Heart right ventricle (tissue), 16 donors: ENCODE data around the gene ADCK2. TPM values are rescaled to one million over a fixed set of nuclear protein-coding genes. Genes with fewer than 3 reads are reported as not detected.

ENCODE experiments used
- ATAC-seq, 8 donors: fragments of 200-7000 bp; cut with Tn5 transposase; one replicate each; pipeline ENCODE4 v1.9.1; 2020; ENCODE audit warnings: mild to moderate bottlenecking in 8 of 8, moderate library complexity in 8 of 8, moderate number of reproducible peaks in 1 of 8
- DNase-seq, 2 donors: peaks; one replicate each; pipeline ENCODE4 v3.0.0-alpha.2; 2020
- H3K27ac ChIP-seq, 10 donors: fragments of 200-600 bp; sonication (generic) in 2 of 10; one replicate each; pipeline versions ENCODE4 v1.5.0 to v1.8.0; 2020 to 2022; ENCODE audit warnings: mild to moderate bottlenecking in 3 of 10
- H3K27me3 ChIP-seq, 7 donors: fragments of 200-600 bp; one replicate each; pipeline ENCODE4 v1.8.0; 2021 to 2022; ENCODE audit warnings: mild to moderate bottlenecking in 2 of 7
- H3K36me3 ChIP-seq, 9 donors: fragments of 200-600 bp; sonication (generic) in 1 of 9; one replicate each; pipeline versions ENCODE4 v1.5.0 to v1.8.0; 2020 to 2022; ENCODE audit warnings: mild to moderate bottlenecking in 2 of 9
- H3K4me1 ChIP-seq, 9 donors: fragments of 200-600 bp; sonication (generic) in 1 of 9; one replicate each; pipeline versions ENCODE4 v1.5.0 to v1.8.0; 2020 to 2022; ENCODE audit warnings: mild to moderate bottlenecking in 4 of 9
- H3K4me3 ChIP-seq, 10 donors: fragments of 200-600 bp; sonication (generic) in 2 of 10; one replicate each; pipeline versions ENCODE4 v1.5.0 to v1.8.0; 2020 to 2022; ENCODE audit warnings: mild to moderate bottlenecking in 7 of 10, moderate library complexity in 2 of 10
- H3K9me3 ChIP-seq, 11 donors: fragments of 200-600 bp in 10 of 11; sonication (generic) in 2 of 11; one replicate each; pipeline versions ENCODE4 v1.5.0 to v1.8.0; 2013 to 2022; ENCODE audit warnings: mild to moderate bottlenecking in 2 of 11, control low read depth in 1 of 11, moderate library complexity in 1 of 11
- CTCF ChIP-seq, 9 donors: fragments of 200-600 bp; sonication (generic) in 2 of 9; IDR thresholded peaks; one replicate each; pipeline versions ENCODE4 v1.5.0 to v1.8.0; 2021 to 2022; ENCODE audit warnings: antibody characterized with exemption in 9 of 9, mild to moderate bottlenecking in 5 of 9, moderate library complexity in 1 of 9
- WGBS, 2 donors: extraction: QIAGEN DNeasy Blood & Tissue Kit; methylation state at CpG; one replicate each; pipeline ENCODE4 v1.1.7; 2013; ENCODE audit warnings: inconsistent platforms in 1 of 2; 5-methylcytosine and 5-hydroxymethylcytosine counted together
- intact Hi-C, 10 donors: fragments of 100-400 bp; cut with DNase I; formaldehyde crosslinking; loops; one replicate each; pipeline versions ENCODE4 v1.11.1 to v1.14.2; 2022
- polyA plus RNA-seq, 2 donors: library from polyadenylated mRNA; stranded (reverse); fragments of 200-250 nt; gene quantifications; one replicate each; pipeline ENCODE4 v1.2.3, GENCODE V29; 2013
- total RNA-seq, 10 donors: library from RNA; stranded (reverse); fragmentation: NEBNext Ultra II Directional in 3 of 10; extraction: Animal tissue kit (Norgen Biotek cat#: 25700) in 3 of 10; gene quantifications; one replicate each; pipeline versions ENCODE4 v1.2.1 to v1.2.4, GENCODE V29; 2021 to 2023
- donor health status: Arrhythmogenic right ventricular cardiomyopathy.
- donor health status: ischemic (EF 13 %, LVEDD 7.1; RV severe dilation, severe dysfunction).
- donor health status: healthy with polysubstance abuse.
- donor health status: DM: no; HTN: yes; CAD: no.
- donor health status: DM: no; HTN: no; CAD: no.
- donor health status: ischemic (EF 25% LVEDD 6.9; RV normal size, moderate dysfunction).
- donor health status: ischemic (EF 25% LVEDD 5.7; RV mildly dilated, moderate dysfunction).
- donor health status: healthy.
- donor health status: DM: yes; HTN: yes; CAD: no.
- donor health status: Ischemic cardiomyopathy.
- donor health status: ischemic (EF 35%, LVEDD 5.7; RV mildly dilated, moderate dysfunction).
- donor health status: nonischemic (EF 11% LVEDD 7.7; RV severe dilation, severe dysfunction).
- donor health status: DM: yes; HTN: yes; CAD: no.
- donor health status: PGD.
- donor health status: ischemic (EF 29% LVEDD 5.4; RV normal size, mild dysfunction).
- donor health status: nonischemic (EF 23%, LVEDD 6.1; RV moderate dilation, normal function).

ADCK2 gene
- total and polyA plus RNA-seq, 12 donors, result 5.6 to 11.4 (median 8.2) TPM

DNA sequence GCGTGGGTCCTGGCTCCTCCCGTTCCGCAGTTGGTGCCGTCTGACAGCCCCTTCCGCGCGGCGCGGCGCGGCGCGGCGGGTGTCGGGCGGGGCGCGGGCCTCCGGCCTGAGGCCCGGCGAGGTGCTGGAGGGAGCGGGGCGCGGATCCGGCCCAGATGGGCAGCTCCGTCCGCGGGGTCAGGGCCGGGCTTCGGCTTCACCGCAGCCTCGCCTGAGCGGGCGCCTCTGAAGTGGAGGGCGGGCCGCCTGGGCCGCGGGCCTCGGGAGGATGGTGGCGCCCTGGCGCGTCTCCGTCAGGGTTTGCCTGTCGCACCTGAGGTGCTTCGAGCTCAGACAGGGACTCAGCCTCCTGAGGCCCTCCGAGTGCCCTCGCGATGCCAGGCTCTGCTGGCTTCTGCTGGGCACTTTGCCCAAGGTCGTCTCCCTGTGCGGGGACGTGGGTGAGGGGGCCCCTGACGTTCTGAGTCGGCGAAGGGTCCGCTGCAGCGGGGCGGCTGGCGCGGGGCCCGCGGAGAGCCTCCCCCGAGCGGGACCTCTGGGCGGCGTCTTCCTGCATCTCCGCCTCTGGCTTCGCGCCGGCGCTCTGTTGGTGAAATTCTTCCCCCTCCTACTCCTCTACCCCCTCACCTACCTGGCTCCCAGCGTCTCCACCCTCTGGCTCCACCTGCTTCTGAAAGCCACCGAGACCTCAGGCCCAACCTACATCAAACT, 473 bp downstream of the ADCK2 start:
- 0% methylated on average over 68 to 72 of the region's 72 CpGs for WGBS, 2 donors
- Histone ChIP-seq H3K4me1 (peaks cover 0 to 35% (median 33%) of the 10 kb centered on the region in 9 donors), H3K4me3 (peak overlapping the region; percentile 62 to 99 (median 78)), H3K9me3 (no peaks in the 10 kb centered on the region), H3K36me3 (peaks cover 0 to 10% (median 0%) of the 10 kb centered on the region in 9 donors), H3K27me3 (no peaks in the 10 kb centered on the region), H3K27ac (peak overlapping the region; percentile 56 to 89 (median 80))
- TF ChIP-seq CTCF (IDR thresholded peaks at IDR 0.05), result no peak
- intact Hi-C loops, result loop anchor here in 4 of 10 donors (10.0 kb wide), 1 partner anchor 342 kb away; the partner anchor contains the start of gene MRPS33 (in 4 of the 4)
- ATAC-seq, result peak; percentile 53 to 76 (median 64)
- peak; percentile 23 to 52 for DNase-seq

DNA sequence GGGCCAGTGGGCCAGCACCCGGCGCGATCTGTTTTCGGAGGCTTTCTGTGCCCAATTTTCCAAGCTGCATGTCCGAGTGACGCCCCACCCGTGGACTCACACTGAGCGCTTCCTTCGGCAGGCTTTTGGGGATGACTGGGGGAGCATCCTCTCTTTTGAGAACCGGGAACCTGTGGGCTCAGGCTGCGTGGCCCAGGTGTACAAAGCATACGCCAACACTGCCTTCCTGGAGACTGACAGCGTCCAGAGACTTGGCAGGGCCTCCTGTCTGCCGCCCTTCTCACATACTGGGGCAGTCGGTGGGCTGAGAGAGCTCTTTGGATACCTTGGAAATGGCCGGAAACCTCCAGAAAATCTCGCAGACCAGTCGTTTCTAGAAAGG, 1.0 kb downstream of the ADCK2 start:
- peak overlapping the region in 8 of 10 donors; percentile 71 to 89 (median 85) for H3K27ac ChIP-seq
- H3K4me3 ChIP-seq, result peak overlapping the region; percentile 62 to 99 (median 78)
- no peak for TF ChIP-seq CTCF (IDR thresholded peaks at IDR 0.05)
- peaks cover 0 to 35% (median 33%) of the 10 kb centered on the region in 9 donors for H3K4me1 ChIP-seq
- DNase-seq, result no peak
- H3K36me3 ChIP-seq, result peaks cover 0 to 14% (median 0%) of the 10 kb centered on the region in 9 donors
- WGBS, 2 donors, result 27 to 37% methylated on average over 18 of the region's 18 CpGs
- intact Hi-C loops, result loop anchor here in 4 of 10 donors (10.0 kb wide), 1 partner anchor 341 kb away; the partner anchor contains the start of gene MRPS33 (in 4 of the 4)
- peak; percentile 1 to 42 (median 21) for ATAC-seq
- no peaks in the 10 kb centered on the region for H3K9me3 ChIP-seq
- no peaks in the 10 kb centered on the region for H3K27me3 ChIP-seq

DNA sequence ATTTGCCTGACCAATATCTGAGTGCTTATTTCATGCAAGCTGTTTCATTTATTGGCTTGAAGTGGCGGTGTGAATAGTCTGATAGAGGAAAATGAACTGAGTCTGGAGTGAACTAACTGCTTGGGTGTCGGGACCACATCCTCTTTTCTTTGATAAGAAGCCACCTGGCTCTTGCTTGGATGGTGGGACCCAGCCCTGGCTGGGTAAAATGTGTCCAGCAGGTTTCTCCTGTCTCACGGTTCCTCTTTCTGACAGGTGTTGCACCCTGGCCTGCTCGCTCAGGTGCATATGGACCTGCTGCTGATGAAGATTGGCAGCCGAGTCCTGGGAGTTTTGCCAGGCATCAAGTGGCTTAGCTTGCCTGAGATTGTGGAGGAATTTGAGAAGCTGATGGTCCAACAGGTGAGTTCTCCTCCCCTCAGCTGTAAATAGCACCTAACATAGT, 1.6 kb downstream of the ADCK2 start:
- H3K27me3 ChIP-seq, result no peaks in the 10 kb centered on the region
- no peaks in the 10 kb centered on the region for H3K9me3 ChIP-seq
- H3K27ac ChIP-seq, result peak overlapping the region in 2 of 10 donors; percentile 75 to 76
- DNase-seq, result no peak
- TF ChIP-seq CTCF (IDR thresholded peaks at IDR 0.05), result no peak
- peaks cover 0 to 35% (median 33%) of the 10 kb centered on the region in 9 donors for H3K4me1 ChIP-seq
- H3K36me3 ChIP-seq, result peaks cover 0 to 20% (median 0%) of the 10 kb centered on the region in 9 donors
- peak overlapping the region in 1 of 10 donors; percentile 82 for H3K4me3 ChIP-seq
- intact Hi-C loops, result loop anchor here in 4 of 10 donors (10.0 kb wide), 1 partner anchor 340 kb away; the partner anchor contains the start of gene MRPS33 (in 4 of the 4)
- WGBS, 2 donors, result 75% methylated on average over 5 of the region's 5 CpGs
- ATAC-seq, result no peak

- peak in 7 of 9 donors; percentile 34 to 69 (median 46) for TF ChIP-seq CTCF (IDR thresholded peaks at IDR 0.05)
- H3K36me3 ChIP-seq, result peaks cover 0 to 27% (median 0%) of the 10 kb centered on the region in 9 donors
- 58% methylated on average over 8 of the region's 8 CpGs for WGBS, 2 donors
- H3K27ac ChIP-seq, result peak overlapping the region in 2 of 10 donors; percentile 17 to 33
- no peaks in the 10 kb centered on the region for H3K27me3 ChIP-seq
- peak; percentile 28 to 76 (median 64) for ATAC-seq
- DNase-seq, result peak in 1 of 2 donors; percentile 41
- no peaks in the 10 kb centered on the region for H3K9me3 ChIP-seq
- peaks cover 0 to 35% (median 33%) of the 10 kb centered on the region in 9 donors for H3K4me1 ChIP-seq
- H3K4me3 ChIP-seq, result no peak overlapping the region
- intact Hi-C loops, result loop anchor here in 4 of 10 donors (10.0 kb wide), 1 partner anchor 340 kb away; the partner anchor contains the start of gene MRPS33 (in 4 of the 4)
Measured at GRCh38 chr7:140674899-140675701, 2.4 kb downstream of the ADCK2 start.
